Measurements from ENCODE around the gene PARD3. TPM values are rescaled to one million over a fixed set of nuclear protein-coding genes. Genes with fewer than 3 reads are reported as not detected.

PARD3 gene
- total RNA-seq, 2 donors from 2014 or later = 41.7 to 48.8 TPM

DNA sequence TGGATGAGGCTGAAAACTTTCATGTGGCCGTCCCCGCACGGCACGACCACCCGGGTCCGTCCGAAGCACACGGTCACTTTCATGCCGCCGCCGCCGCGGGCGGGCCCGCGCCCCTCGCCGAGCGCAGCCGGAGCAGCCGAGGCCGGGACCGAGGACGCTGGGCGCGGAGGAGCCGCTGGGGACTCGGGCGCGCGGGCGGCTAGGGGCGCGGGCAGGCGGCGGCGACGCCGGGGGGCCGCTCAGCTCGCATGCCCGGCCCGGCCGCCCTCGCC lies 247 bp downstream of the PARD3 start:
- Histone ChIP-seq H3K9me3 (no peaks in the 10 kb centered on the region), H3K27me3 (no peaks in the 10 kb centered on the region), H3K4me1 (peaks cover 7% of the 10 kb centered on the region), H3K9ac (ENCODE audit: low read depth in 2 of 2, low read length in 2 of 2) (peak overlapping the region in 1 of 2 donors; percentile 84), H3K36me3 (no peaks in the 10 kb centered on the region), H3K27ac (peak overlapping the region; percentile 76), H3K4me3 (peak overlapping the region; percentile 92)
- intact Hi-C loops (cut with DNase I) = loop anchor here (10.0 kb wide), 1 partner anchor 90 kb away; no protein-coding TSS in a partner anchor
- no peak for TF ChIP-seq CTCF (IDR thresholded peaks at IDR 0.05)
- DNase-seq = no peak

GRCh38 chr10:34814223-34814912 lies 728 bp downstream of the PARD3 start:
- Histone ChIP-seq H3K9me3 (no peaks in the 10 kb centered on the region), H3K4me1 (peaks cover 7% of the 10 kb centered on the region), H3K27ac (peak overlapping the region; percentile 76), H3K4me3 (peak overlapping the region; percentile 92), H3K27me3 (no peaks in the 10 kb centered on the region), H3K9ac (ENCODE audit: low read depth in 2 of 2, low read length in 2 of 2) (peak overlapping the region; percentile 69 to 84), H3K36me3 (no peaks in the 10 kb centered on the region)
- DNase-seq = peak; percentile 49
- intact Hi-C loops (cut with DNase I) = loop anchor here (10.0 kb wide), 1 partner anchor 90 kb away; no protein-coding TSS in a partner anchor
- TF ChIP-seq CTCF (IDR thresholded peaks at IDR 0.05) = no peak

- Histone ChIP-seq H3K9me3 (no peaks in the 10 kb centered on the region), H3K27me3 (no peaks in the 10 kb centered on the region), H3K4me3 (peak overlapping the region; percentile 92), H3K4me1 (peaks cover 7% of the 10 kb centered on the region), H3K27ac (peak overlapping the region; percentile 76), H3K9ac (ENCODE audit: low read depth in 2 of 2, low read length in 2 of 2) (peak overlapping the region; percentile 69 to 84), H3K36me3 (no peaks in the 10 kb centered on the region)
- TF ChIP-seq CTCF (IDR thresholded peaks at IDR 0.05) = no peak
- peak; percentile 50 for DNase-seq
- intact Hi-C loops (cut with DNase I) = loop anchor here (10.0 kb wide), 1 partner anchor 89 kb away; no protein-coding TSS in a partner anchor
Observed at GRCh38 chr10:34813626-34814222, 1.4 kb downstream of the PARD3 start.

DNA sequence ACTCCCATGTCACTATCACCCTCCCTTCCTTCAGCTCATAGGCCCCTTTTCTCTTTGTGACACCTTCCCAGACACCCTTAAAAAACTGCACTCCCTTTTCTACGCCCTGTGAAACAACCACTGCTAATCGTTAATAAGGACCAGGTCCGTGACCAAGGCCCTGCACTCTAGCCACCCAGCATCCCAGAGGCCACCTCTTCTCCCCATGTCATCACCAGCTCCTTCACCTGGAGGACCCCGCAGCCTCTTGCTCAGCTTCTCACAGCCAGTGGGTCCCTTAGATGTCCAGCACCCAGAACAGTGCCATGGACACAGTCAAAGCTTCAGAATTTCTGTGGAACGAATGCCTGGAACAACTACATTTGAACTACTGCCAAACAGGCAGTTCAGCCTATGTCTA lies 2.3 kb downstream of the PARD3 start:
- Histone ChIP-seq H3K9ac (ENCODE audit: low read depth in 2 of 2, low read length in 2 of 2) (no peak overlapping the region), H3K27ac (no peak overlapping the region), H3K4me1 (peaks cover 7% of the 10 kb centered on the region), H3K27me3 (no peaks in the 10 kb centered on the region), H3K4me3 (no peak overlapping the region), H3K9me3 (no peaks in the 10 kb centered on the region), H3K36me3 (no peaks in the 10 kb centered on the region)
- DNase-seq = no peak
- TF ChIP-seq CTCF (IDR thresholded peaks at IDR 0.05) = no peak
- intact Hi-C loops (cut with DNase I) = loop anchor here (10.0 kb wide), 1 partner anchor 88 kb away; no protein-coding TSS in a partner anchor

GRCh38 chr10:34811968-34812514 lies 3.1 kb downstream of the PARD3 start:
- Histone ChIP-seq H3K27me3 (no peaks in the 10 kb centered on the region), H3K27ac (no peak overlapping the region), H3K4me3 (no peak overlapping the region), H3K4me1 (peaks cover 7% of the 10 kb centered on the region), H3K9me3 (no peaks in the 10 kb centered on the region), H3K36me3 (no peaks in the 10 kb centered on the region), H3K9ac (ENCODE audit: low read depth in 2 of 2, low read length in 2 of 2) (no peak overlapping the region)
- DNase-seq = no peak
- intact Hi-C loops (cut with DNase I) = loop anchor here (10.0 kb wide), 1 partner anchor 87 kb away; no protein-coding TSS in a partner anchor
- no peak for TF ChIP-seq CTCF (IDR thresholded peaks at IDR 0.05)

Measured in colonic mucosa (tissue), 4 donors.